ENCODE results near the gene LRRC9. TPM values are rescaled to one million over a fixed set of nuclear protein-coding genes. Genes with fewer than 3 reads are reported as not detected.

The LRRC9 gene
- total and polyA plus RNA-seq, 4 experiments from 2014 or later, result 0.47 TPM; not detected in 3

- H3K4me3 ChIP-seq (ENCODE audit: low read length in 2 of 2), result no peak overlapping the region
- ChIA-PET POLR2A (ENCODE audit: partially characterized antibody) (no interaction called here), CTCF (ENCODE audit: partially characterized antibody) (interaction anchor here (0.6 to 4.1 kb wide), 3 partner anchors 11 to 18 kb away, joined by 3 to 28 read pairs (median 11); no protein-coding TSS in a partner anchor)
- no peaks in the 10 kb centered on the region for H3K4me1 ChIP-seq (ENCODE audit: insufficient read depth, low read length)
- Mint-ChIP-seq H3K36me3 (no peaks in the 10 kb centered on the region), H3K9me3 (no peaks in the 10 kb centered on the region), H3K27ac (no peak overlapping the region), H3K4me1 (no peaks in the 10 kb centered on the region), H3K27me3 (no peaks in the 10 kb centered on the region), H3K4me3 (no peak overlapping the region)
- no peaks in the 10 kb centered on the region for H3K36me3 ChIP-seq (ENCODE audit: insufficient read depth, low read length)
- DNase-seq, result no peak
- no peak overlapping the region for H3K27ac ChIP-seq (ENCODE audit: low read depth, low read length)
- H3K9me3 ChIP-seq (ENCODE audit: control insufficient read depth in 1 of 2, low read length in 2 of 2), result no peaks in the 10 kb centered on the region
- no peaks in the 10 kb centered on the region for H3K27me3 ChIP-seq (ENCODE audit: insufficient read depth, low read length)
- intact Hi-C loops (cut with micrococcal nuclease), result no loop called here
Measured at GRCh38 chr14:59983048-59983447, 63.1 kb downstream of the LRRC9 start.

DNA sequence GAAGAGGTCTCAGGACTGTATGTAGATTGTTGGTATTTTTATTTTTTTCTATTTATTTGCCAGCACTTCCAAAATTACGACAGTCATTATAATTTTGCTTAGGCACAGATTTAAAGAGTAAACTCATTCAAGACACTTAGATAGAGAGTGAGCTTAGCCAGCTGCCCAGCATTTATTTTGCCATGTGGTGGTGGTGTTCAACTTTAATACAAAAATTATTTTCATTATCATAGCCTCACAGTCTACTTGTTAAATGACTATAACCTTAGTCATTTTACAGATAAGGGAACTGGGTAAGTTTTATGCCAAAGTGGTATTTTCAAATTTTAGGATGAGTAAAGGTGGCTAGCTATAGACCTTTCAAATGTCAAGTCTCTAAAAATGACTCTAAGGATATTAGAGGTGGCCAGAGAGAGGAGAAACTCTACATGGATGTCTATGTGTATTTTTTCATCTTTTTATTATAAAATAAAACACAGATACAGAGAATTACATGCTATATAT lies 66.7 kb downstream of the LRRC9 start:
- Histone ChIP-seq H3K36me3 (ENCODE audit: insufficient read depth, low read length) (no peaks in the 10 kb centered on the region), H3K9me3 (ENCODE audit: control insufficient read depth in 1 of 2, low read length in 2 of 2) (no peaks in the 10 kb centered on the region), H3K27me3 (ENCODE audit: insufficient read depth, low read length) (no peaks in the 10 kb centered on the region), H3K4me3 (ENCODE audit: low read length in 2 of 2) (no peak overlapping the region), H3K4me1 (ENCODE audit: insufficient read depth, low read length) (no peaks in the 10 kb centered on the region), H3K27ac (ENCODE audit: low read depth, low read length) (no peak overlapping the region)
- no peak for DNase-seq
- intact Hi-C loops (cut with micrococcal nuclease), result no loop called here
- Mint-ChIP-seq H3K27me3 (peaks cover 0 to 9% of the 10 kb centered on the region in 2 donors), H3K9me3 (peaks cover 0 to 3% (median 0%) of the 10 kb centered on the region in 8 donors), H3K4me1 (no peaks in the 10 kb centered on the region), H3K27ac (no peak overlapping the region), H3K36me3 (no peaks in the 10 kb centered on the region), H3K4me3 (no peak overlapping the region)
- POLR2A ChIA-PET (ENCODE audit: partially characterized antibody), result no interaction called here
- CTCF ChIA-PET (ENCODE audit: partially characterized antibody), result interaction anchor here (1.7 kb wide), 1 partner anchor 22 kb away, joined by 5 read pairs; no protein-coding TSS in a partner anchor

- intact Hi-C loops (cut with micrococcal nuclease), result no loop called here
- no peak overlapping the region for H3K4me3 ChIP-seq (ENCODE audit: low read length in 2 of 2)
- Mint-ChIP-seq H3K4me3 (no peak overlapping the region), H3K9me3 (no peaks in the 10 kb centered on the region), H3K27ac (no peak overlapping the region), H3K36me3 (no peaks in the 10 kb centered on the region), H3K4me1 (no peaks in the 10 kb centered on the region), H3K27me3 (peaks cover 1 to 2% of the 10 kb centered on the region in 2 donors)
- H3K36me3 ChIP-seq (ENCODE audit: insufficient read depth, low read length), result no peaks in the 10 kb centered on the region
- CTCF ChIA-PET (ENCODE audit: partially characterized antibody), result no interaction called here
- no peaks in the 10 kb centered on the region for H3K27me3 ChIP-seq (ENCODE audit: insufficient read depth, low read length)
- no peaks in the 10 kb centered on the region for H3K4me1 ChIP-seq (ENCODE audit: insufficient read depth, low read length)
- no peak overlapping the region for H3K27ac ChIP-seq (ENCODE audit: low read depth, low read length)
- POLR2A ChIA-PET (ENCODE audit: partially characterized antibody), result no interaction called here
- DNase-seq, result no peak
- H3K9me3 ChIP-seq (ENCODE audit: control insufficient read depth in 1 of 2, low read length in 2 of 2), result no peaks in the 10 kb centered on the region
Measured at GRCh38 chr14:59997449-59997848, 77.5 kb downstream of the LRRC9 start.

- Mint-ChIP-seq H3K4me3 (no peak overlapping the region), H3K9me3 (no peaks in the 10 kb centered on the region), H3K4me1 (no peaks in the 10 kb centered on the region), H3K36me3 (no peaks in the 10 kb centered on the region), H3K27ac (no peak overlapping the region), H3K27me3 (peaks cover 1 to 2% of the 10 kb centered on the region in 2 donors)
- CTCF ChIA-PET (ENCODE audit: partially characterized antibody), result no interaction called here
- H3K9me3 ChIP-seq (ENCODE audit: control insufficient read depth in 1 of 2, low read length in 2 of 2), result no peaks in the 10 kb centered on the region
- H3K4me3 ChIP-seq (ENCODE audit: low read length in 2 of 2), result no peak overlapping the region
- no peaks in the 10 kb centered on the region for H3K36me3 ChIP-seq (ENCODE audit: insufficient read depth, low read length)
- H3K27me3 ChIP-seq (ENCODE audit: insufficient read depth, low read length), result no peaks in the 10 kb centered on the region
- no peaks in the 10 kb centered on the region for H3K4me1 ChIP-seq (ENCODE audit: insufficient read depth, low read length)
- no peak overlapping the region for H3K27ac ChIP-seq (ENCODE audit: low read depth, low read length)
- POLR2A ChIA-PET (ENCODE audit: partially characterized antibody), result no interaction called here
- no peak for DNase-seq
- intact Hi-C loops (cut with micrococcal nuclease), result no loop called here
Measured at GRCh38 chr14:59997966-59998365, 78.0 kb downstream of the LRRC9 start.

- Histone ChIP-seq H3K27ac (ENCODE audit: low read depth, low read length) (no peak overlapping the region), H3K9me3 (ENCODE audit: control insufficient read depth in 1 of 2, low read length in 2 of 2) (no peaks in the 10 kb centered on the region), H3K4me1 (ENCODE audit: insufficient read depth, low read length) (no peaks in the 10 kb centered on the region), H3K4me3 (ENCODE audit: low read length in 2 of 2) (no peak overlapping the region), H3K36me3 (ENCODE audit: insufficient read depth, low read length) (no peaks in the 10 kb centered on the region), H3K27me3 (ENCODE audit: insufficient read depth, low read length) (no peaks in the 10 kb centered on the region)
- Mint-ChIP-seq H3K27ac (no peak overlapping the region), H3K27me3 (peaks cover 0 to 2% of the 10 kb centered on the region in 2 donors), H3K36me3 (no peaks in the 10 kb centered on the region), H3K4me3 (no peak overlapping the region), H3K9me3 (no peaks in the 10 kb centered on the region), H3K4me1 (no peaks in the 10 kb centered on the region)
- ChIA-PET POLR2A (ENCODE audit: partially characterized antibody) (no interaction called here), CTCF (ENCODE audit: partially characterized antibody) (no interaction called here)
- no peak for DNase-seq
- intact Hi-C loops (cut with micrococcal nuclease), result no loop called here
Measured at GRCh38 chr14:59998564-59998963, 78.6 kb downstream of the LRRC9 start.

- DNase-seq, result no peak
- no peak overlapping the region for H3K4me3 Mint-ChIP-seq
- peaks cover 4 to 8% of the 10 kb centered on the region in 2 donors for H3K27me3 Mint-ChIP-seq
- Histone ChIP-seq H3K27ac (ENCODE audit: low read depth, low read length) (no peak overlapping the region), H3K4me1 (ENCODE audit: insufficient read depth, low read length) (no peaks in the 10 kb centered on the region), H3K27me3 (ENCODE audit: insufficient read depth, low read length) (no peaks in the 10 kb centered on the region), H3K4me3 (ENCODE audit: low read length in 2 of 2) (no peak overlapping the region), H3K36me3 (ENCODE audit: insufficient read depth, low read length) (no peaks in the 10 kb centered on the region), H3K9me3 (ENCODE audit: control insufficient read depth in 1 of 2, low read length in 2 of 2) (no peaks in the 10 kb centered on the region)
- intact Hi-C loops (cut with micrococcal nuclease), result no loop called here
- no peaks in the 10 kb centered on the region for H3K4me1 Mint-ChIP-seq
- ChIA-PET CTCF (ENCODE audit: partially characterized antibody) (no interaction called here), POLR2A (ENCODE audit: partially characterized antibody) (no interaction called here)
- H3K27ac Mint-ChIP-seq, result no peak overlapping the region
- H3K36me3 Mint-ChIP-seq, result no peaks in the 10 kb centered on the region
- no peaks in the 10 kb centered on the region for H3K9me3 Mint-ChIP-seq
Measured at GRCh38 chr14:60002819-60003492, 83.0 kb downstream of the LRRC9 start.

- CTCF ChIA-PET (ENCODE audit: partially characterized antibody), result no interaction called here
Measured at GRCh38 chr14:60003991-60004390, 84.0 kb downstream of the LRRC9 start.

More at GRCh38 chr14:60003991-60004390, 84.0 kb downstream of the LRRC9 start:
- no peak overlapping the region for H3K4me3 ChIP-seq (ENCODE audit: low read length in 2 of 2)
- H3K4me1 ChIP-seq (ENCODE audit: insufficient read depth, low read length), result no peaks in the 10 kb centered on the region
- intact Hi-C loops (cut with micrococcal nuclease), result no loop called here
- peaks cover 4 to 8% of the 10 kb centered on the region in 2 donors for H3K27me3 Mint-ChIP-seq
- H3K4me3 Mint-ChIP-seq, result no peak overlapping the region
- peaks cover 0 to 2% (median under 1%) of the 10 kb centered on the region in 8 donors for H3K9me3 Mint-ChIP-seq
- no peak for DNase-seq
- no peak overlapping the region for H3K27ac Mint-ChIP-seq
- no peaks in the 10 kb centered on the region for H3K36me3 ChIP-seq (ENCODE audit: insufficient read depth, low read length)
- no peaks in the 10 kb centered on the region for H3K27me3 ChIP-seq (ENCODE audit: insufficient read depth, low read length)
- no peak overlapping the region for H3K27ac ChIP-seq (ENCODE audit: low read depth, low read length)
- no peaks in the 10 kb centered on the region for H3K4me1 Mint-ChIP-seq
- POLR2A ChIA-PET (ENCODE audit: partially characterized antibody), result no interaction called here
- no peaks in the 10 kb centered on the region for H3K9me3 ChIP-seq (ENCODE audit: control insufficient read depth in 1 of 2, low read length in 2 of 2)
- H3K36me3 Mint-ChIP-seq, result no peaks in the 10 kb centered on the region
